HG03108 (cell line): ENCODE measurements around the gene ZNF69.
"Not testable (repeated sequence)": the region's sequence is repeated elsewhere in the genome, so short reads cannot be mapped to it uniquely, and the experiment has no call there.

ENCODE experiments used
- ATAC-seq: cut with Tn5 transposase; IDR thresholded peaks from one replicate; pipeline ENCODE4 v1.9.1; 2021; ENCODE audit warnings: moderate library complexity; ENCODE audit not compliant: unreplicated experiment

Gene ZNF69

DNA sequence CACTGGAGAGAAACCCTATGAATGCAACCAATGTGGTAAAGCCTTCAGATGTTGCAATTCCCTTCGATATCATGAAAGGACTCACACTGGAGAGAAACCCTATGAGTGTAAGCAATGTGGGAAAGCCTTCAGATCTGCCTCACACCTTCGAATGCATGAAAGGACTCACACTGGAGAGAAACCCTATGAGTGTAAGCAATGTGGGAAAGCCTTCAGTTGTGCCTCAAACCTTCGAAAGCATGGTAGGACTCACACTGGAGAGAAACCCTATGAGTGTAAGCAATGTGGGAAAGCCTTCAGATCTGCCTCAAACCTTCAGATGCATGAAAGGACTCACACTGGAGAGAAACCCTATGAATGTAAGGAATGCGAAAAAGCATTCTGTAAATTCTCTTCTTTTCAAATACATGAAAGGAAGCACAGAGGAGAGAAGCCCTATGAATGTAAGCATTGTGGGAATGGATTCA, 62.1 kb downstream of the ZNF69 start:
- not testable (repeated sequence) for ATAC-seq

DNA sequence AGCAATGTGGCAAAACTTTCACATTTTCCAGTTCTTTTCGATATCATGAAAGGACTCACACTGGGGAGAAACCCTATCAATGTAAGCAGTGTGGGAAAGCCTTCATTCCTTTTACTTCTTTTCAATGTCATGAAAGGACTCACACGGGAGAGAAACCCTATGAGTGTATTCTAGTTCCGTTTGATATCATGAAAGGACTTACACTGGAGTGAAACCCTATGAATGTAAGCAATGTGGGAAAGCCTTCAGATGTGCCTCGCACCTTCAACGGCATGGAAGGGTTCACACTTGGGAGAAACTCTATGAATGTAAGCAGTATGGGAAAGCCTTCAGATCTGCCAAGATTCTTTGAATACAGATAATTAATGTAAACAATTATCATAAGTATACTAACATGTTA, 62.7 kb downstream of the ZNF69 start:
- no peak for ATAC-seq
